HG03097 (cell line): ENCODE data around the gene DIS3L.
"Not testable (repeated sequence)": the region's sequence is repeated elsewhere in the genome, so short reads cannot be mapped to it uniquely, and the experiment has no call there.

Source experiments
- ATAC-seq: cut with Tn5 transposase; IDR thresholded peaks from one replicate; pipeline ENCODE4 v1.9.1; 2021; ENCODE audit not compliant: unreplicated experiment, low FRiP score

The DIS3L gene

DNA sequence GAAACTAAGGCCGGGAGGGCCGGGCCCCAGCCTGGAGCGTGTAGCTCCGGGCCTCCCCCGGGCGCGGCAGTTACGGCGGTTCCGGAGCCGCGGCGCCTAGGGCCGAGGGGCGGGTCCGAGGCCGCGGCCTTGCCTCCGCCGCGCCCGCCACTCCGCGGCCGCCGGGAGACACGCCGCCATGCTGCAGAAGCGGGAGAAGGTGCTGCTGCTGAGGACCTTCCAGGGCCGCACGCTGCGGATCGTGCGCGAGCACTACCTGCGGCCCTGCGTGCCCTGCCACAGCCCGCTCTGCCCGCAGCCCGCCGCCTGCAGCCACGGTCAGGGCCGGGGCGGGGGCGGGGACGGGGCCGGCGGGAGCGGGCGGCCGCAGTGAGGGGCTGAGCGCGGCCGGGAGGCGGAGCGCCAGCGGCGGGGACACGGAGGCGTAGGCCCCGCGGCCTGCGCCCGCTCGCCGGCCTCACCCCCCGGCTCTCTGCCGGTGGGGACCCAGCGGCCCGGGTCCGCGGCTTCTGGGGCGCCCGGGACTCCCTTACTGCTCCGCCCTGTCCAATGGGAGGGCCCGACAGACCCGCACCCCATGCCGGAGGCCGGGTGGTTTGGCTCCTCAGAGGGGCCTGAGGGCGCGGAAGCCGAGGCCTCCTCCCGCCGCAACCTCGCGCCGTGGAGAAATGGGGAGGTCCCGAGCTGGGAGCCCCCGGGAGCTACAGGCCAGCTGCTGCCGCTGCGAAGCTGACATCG lies at the start of gene DIS3L:
Gene DIS3L, plus strand, starts transcription at position 150 of the 738 bp plus-strand sequence. Its CDS starts 29 bp downstream, at position 179.
- ATAC-seq: peak; percentile 54

DNA sequence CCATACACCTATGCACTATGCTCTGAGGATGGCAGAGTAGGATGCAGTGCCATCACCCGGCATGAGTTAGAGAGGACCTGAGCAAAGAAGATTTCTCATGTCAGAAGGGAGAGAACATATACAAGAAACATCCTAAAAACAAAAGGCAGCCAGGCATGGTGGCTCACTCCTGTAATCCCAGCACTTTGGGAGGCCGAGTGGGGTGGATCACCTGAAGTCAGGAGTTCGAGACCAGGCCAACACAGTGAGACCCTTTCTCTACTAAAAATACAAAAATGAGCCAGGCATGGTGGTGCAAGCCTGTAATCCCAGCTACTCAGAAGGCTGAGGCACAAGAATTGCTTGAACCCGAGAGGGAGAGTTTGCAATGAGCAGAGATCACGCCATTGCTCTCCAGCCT lies 47.5 kb upstream of the DIS3L start:
- not testable (repeated sequence) for ATAC-seq

DNA sequence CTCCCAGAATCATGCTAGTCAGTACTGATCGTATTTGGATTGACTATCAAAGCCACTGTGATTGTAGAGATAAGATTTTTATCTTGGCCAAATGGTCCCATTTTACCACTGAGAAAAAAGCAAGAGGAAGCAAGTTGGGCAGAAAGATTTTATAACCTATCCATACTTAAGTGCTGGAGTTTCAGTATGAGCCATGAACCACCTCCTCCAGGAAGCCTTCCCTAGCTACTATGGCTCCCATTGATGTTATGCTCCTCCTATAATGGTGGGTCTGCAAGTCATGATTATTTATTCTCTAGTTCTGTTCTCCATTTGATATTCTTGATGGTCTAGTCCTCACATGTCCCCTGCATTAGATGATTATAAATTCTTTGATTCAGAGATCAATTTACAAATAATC lies 46.4 kb upstream of the DIS3L start:
- no peak for ATAC-seq

DNA sequence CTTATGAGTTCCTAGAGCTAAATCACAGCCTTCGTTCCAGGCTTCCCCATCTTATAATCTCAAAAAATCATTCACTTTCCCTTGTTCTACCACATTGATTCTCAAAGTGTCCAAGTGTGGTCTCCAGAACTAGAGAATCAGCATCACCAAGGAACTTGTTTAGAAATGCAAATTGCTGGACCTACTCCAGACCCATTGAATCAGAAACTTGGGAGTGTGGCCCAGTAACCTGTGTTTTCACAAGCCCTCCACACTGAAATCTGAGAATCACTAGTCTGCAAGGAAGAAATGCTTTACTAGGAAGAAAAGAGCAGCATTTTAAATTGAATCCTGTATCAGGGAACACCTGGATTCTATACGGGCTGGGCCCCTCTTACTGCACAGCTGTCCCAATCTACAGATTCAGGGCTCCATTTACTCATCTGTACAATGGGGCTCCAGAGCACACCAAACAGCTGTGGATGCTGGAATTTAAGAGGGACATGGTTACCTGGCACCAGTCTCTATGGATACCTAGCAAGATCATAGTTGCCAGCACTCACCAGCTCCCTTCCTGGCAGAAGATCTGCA lies 43.7 kb upstream of the DIS3L start:
- ATAC-seq: no peak

DNA sequence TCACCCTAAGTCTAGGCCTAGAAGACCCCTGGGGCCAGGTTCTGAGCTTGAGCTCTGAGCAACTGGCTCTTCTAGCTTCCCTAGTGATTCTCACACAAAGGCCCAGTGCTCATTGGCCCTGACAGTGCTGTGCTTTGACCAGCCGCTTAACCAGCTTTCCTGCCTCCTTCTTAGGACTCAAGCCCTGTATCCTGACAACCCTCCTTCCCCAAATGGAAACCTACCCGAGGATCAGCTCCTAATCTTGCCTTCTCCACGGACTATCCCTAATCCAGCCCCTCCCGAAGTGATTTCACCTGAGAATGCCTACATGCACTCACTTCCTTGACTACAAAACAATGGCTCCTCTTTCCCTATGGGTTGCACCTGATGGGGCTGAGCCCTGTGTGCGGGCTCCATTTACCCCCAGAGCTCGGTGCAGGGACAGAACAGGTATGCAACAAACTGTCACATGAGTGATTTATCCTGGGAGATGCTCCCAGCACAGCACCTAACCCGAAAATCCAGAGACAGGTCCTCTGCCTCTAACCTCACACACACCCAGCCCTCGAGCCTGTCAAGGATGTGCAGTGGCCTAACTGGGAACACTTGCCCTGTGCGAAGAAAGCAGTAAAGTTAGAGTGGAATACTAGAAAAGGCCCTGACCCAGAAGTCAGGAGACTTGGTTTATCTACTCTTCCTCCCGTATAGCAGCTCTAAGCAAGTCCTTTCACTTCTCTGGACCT lies 42.1 kb upstream of the DIS3L start:
- no peak for ATAC-seq

DNA sequence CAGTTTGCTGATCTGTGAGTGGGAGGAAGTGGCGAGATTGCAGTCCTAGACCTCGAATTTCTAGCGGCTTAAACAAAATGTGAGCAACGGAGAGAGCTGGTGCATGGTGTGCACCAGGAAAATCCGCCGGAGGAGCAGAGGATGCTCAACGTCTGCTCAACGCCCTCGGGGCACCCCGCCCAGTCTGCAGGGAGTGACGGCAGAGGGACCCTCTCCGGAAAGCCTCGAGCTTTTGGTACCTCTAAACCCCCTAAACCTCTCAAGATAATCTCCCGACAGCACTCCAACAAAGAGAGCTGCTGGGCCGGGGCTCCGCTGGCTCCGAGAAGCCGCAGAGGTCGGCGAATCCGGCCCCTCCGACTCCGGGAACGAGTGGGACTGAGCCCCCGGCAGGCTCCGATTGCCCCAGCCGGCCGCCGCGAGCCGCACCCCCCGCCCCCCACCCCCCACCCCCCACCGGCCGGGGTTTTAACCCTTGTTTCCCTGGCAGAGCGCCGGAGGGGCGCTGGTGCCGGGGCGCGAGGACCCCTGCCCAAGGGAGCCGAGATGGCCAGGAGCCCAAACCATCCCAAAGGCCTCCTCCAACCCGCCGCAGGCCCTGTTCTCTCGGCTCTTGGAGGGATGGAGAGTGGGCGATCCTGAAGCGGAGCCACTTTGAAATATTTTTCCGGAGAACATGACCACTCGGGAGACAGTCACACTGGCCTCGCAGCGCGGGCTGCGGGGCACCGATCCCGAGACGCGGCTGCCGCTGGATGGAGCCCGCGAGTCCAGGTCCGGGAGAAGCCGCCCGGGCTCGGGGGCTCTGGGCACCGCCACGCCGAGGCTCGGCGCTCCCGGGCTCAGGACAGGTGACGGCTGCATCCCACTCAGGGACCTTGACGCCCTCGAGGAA lies 41.3 kb upstream of the DIS3L start:
- no peak for ATAC-seq

DNA sequence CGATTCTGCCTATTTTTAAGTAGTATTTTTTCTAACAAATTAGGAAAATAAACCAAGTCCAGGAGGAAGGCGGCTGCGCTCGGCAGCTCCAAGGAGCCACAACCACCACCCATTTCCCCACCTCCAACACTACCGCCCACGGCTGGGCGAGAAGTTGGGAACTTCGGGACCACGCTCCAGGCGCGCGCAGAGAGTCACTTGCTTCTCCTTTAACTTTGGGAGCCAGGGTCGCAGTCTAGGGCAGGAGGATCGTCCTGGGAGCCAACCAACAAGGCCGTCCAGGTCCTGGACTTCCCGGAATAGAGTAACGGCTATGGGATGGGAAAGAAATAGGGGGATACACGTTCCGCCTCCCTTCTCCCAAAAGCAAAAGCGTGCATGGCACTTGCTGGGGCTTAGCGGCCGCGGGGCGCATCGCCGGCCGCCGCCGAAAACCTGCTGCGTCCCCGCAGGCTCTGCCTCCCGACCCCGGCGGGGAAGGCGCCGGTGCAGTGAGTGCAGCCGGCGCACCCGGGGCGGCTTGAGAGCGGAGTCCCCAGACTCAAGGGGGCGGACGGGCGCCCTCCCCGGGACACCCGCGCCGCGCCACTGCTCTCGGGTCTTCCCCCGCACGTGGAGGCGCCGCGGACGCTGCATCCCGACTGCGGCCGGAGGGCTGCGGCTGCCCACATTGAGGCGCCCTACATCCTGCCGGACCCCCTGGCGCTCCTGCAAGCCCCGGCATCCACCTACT lies 40.5 kb upstream of the DIS3L start:
- ATAC-seq: no peak

DNA sequence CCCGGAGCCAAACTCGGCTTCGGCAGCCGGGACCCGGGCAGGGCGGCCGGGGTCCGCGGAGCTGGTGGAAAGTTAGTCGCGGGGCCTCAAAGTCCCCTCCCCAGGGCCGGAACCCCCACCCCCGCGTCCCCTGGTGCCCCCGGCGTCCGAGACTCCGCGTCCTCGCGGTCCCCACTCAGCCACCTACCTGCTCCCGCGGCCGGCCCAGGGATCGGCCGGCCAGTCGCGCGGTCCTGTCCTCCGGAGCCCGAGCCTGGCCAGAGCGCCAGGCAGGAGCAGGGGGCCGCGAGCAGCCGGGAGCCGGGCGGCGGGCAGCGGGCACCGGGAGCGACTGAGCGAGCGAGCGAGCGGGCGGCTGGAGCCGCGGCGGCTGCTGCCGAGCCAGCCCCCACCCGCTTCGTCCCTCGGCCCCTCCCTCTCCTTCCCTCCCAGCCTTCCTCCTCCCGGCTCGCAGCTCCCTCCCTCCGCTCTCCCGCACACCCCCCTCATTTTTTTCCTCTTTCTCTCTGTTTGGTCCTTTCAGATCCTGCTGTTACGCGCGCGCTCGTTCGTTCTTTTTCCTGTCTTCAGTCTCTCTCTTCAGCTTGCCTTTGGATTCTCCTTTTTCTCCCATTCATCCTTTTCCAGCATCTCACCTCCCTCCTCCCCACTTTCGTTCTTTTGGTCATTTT lies 39.8 kb upstream of the DIS3L start, which contains the start of gene MEGF11:
Gene MEGF11, minus strand, starts transcription at position 333 of the 671 bp plus-strand sequence. CDS start 125,347 bp downstream, outside the sequence.
- ATAC-seq: no peak

DNA sequence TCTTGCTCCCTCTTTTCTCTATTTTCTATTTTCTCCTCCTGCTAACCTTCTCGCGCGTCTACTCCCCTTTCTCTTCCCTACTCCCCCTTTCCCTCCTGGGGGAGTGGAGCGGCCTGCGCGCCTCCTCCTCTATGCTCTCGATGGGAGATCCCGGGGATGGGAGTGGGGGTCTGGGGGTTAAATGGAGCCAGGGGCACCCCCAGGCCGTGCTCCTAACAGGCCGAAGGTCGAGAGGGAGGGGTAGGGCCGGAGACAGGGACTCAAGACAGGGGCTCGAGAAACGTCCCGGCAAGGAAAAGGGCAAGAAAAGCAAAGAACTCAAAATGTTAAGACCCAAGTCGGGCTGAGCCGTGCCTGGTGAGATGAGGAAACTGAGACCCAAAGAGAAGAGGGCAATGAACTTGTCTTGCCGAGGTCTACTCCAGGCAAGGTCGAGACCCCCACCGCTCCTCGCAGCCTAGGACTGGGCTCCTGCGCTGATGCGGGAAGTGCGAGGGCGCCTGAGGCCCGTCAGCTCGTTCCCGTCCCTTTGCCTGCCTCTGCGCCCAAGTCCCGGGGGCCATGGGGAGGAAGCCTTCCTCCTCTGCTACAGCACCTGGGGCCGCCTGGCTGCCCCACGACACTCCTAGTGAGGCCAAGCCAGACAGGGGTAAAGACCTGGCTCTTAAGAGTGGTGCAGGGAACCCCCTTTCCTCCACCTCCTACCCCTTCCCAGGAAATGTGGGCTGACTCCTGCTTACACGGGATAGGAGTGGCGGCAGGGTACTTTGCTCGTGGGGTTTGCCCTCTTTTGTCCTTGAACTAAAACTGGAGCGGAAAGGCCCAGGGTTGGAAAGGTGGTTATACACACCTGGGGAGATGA lies 39.0 kb upstream of the DIS3L start:
- no peak for ATAC-seq

DNA sequence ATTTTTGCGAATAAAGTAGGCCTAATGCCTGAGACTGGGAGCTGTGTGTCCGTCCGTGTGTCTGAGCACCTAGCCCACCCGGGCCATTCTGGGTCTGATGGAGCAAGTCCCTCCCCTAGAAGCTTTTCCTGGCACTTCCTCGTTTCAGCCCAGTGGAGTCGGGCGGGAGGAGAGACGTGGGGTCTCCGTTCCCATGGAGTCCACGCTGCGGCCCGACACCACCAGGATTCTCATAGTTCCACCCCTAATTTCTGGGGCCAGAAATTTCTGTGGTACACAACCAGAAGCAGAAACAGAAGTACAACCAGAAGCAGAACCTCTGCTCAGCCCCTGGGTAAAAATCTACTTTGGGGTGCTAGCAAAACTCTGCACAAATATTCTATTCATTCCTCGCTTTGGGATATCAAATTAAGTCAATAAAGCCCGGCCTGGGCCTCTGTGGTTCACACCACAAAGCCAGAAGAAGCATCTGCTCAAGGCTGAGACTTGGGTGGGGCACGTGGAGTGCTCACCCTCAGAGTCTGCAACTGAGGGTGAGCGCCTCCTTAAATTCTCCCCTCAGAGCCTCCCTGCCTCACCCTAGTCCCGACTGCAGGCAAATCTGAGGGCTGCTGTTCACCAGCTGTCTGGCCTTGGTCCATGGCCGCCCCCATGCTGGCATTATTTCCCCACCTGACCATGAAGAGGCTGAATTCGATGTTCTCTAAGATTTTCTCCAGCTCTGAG lies 38.3 kb upstream of the DIS3L start:
- ATAC-seq: no peak

DNA sequence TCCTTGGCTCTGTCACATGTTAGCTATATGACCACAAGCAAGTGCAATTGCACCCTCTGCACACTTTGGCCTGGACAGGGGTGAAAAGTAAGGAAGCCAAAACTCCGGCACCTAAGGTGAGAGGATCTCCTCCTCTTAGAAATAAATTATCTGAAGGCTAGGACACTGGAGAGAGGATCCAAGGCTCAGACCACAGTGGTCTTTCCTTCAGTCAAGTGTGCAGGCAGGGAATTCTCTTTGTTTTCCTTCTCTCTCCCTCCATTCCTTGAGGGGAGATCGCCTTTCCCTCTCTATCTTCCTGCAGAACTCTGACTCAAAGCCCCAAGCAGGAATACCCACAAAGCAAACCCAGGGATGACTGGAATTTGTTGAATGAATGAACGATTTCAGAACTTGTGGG lies 36.7 kb upstream of the DIS3L start:
- ATAC-seq: no peak

DNA sequence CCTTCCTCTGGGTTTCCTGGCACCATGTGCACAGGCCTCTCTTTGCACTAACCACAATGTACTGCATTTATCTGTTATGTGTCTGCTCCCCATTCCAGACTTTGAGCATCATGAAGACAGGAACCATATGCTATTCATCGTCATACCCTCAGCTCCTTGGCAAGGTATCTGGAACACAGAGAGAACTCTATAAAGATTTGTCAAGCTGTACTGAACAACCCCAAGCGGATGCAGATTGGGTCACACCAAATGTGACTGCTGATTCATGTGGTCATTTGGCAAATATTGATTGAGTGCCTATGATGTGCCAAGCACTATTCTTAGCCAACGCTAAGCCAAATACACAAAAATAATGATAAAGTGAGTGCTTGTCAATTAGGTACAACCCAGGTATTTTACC lies 32.3 kb upstream of the DIS3L start:
- no peak for ATAC-seq

DNA sequence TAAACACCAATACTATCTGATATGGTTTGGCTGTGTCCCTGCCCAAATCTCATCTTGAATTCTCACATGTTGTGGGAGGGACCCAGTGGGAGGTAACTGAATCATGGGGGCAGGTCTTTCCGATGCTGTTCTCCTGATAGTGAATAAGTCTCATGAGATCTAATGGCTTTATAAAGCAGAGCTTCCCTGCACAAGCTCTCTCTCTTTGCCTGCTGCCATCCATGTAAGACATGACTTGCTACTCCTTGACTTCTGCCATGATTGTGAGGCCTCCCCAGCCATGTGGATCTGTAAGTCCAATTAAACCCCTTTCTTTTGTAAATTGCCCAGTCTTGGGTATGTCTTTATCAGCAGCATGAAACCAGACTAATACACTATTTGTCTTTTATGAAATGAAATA lies 30.5 kb upstream of the DIS3L start:
- not testable (repeated sequence) for ATAC-seq

DNA sequence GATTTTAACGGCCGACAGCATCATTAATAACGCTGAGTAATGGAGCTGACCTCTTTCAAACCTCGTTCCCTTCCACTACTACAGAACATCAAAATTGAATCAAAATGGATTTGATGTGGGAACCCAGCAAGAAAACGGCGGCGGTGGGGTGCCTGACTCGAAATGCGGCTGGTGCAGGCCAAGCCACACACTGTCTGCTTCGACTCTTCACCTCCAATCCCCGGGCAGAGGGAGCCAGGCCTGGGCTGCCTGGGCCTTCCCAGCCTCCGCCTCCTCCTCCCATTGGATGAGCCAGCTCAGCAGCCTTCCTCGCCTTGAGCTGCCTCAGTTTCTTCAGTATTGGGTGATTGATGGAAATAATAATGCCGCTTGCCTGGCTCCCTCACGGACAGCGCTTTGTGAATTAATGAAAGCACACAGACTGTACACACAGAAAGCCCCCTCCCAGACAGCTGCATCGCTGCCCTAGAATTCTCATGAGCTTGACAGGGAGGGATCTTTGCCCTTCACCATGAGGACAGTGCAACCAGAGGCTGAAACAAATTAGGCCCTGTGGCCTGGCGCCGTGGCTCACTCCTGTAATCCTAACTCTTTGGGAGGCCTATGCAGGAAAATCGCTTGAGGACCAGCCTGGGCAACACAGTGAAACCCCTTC lies 28.4 kb upstream of the DIS3L start:
- no peak for ATAC-seq

DNA sequence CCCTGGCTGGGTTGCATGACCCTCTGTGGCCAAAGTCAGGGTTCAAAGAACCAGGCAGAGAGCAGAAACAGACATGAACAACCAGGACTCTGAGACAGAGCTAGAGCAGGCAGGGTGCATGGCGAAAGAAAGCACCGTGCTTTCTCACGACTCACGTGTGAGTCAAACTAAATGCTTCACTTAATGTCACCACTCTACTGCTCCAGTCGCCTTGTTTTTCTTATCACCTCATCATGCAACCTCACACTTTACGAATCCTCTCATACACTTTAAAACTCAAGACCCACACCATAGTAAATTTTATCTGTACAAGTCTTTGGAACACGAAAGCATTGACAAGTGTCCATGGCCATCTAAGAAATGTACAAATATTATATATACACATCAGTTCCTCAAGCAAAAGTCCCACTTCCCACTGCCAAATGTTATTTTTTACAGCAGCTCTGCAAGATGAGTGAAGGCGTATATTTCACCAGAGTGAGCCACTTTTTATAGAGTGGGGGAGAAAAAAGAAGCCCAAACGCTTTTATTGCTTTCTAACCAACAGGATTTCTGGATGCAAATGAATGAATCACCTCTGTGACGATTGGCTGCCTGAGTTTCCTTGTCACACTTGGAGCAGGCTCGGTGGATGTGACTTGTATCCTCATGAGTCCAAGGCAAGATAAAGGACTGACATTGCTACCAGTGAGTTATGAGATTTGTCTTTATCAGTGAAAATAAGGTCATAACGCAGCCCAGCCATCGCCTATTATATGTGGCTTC lies 23.9 kb upstream of the DIS3L start:
- no peak for ATAC-seq

DNA sequence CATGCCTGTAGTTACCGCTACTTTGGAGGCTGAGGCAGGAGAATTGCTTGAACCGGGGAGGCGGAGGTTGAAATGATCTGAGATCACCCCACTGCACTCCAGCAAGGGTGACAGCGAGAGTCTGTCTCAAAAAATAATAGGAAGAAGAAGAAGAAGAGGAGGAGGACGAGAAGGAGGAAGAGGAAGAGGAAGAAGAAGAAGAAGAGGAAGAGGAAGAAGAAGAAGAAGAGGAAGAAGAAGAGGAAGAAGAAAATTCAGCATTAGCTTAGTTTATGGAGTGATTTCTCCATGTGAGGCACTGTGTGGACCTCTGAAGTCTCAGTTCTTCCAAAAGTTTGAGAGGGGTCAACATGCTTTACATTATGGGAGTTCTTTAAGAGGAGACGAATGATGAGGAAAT lies 22.4 kb upstream of the DIS3L start:
- no peak for ATAC-seq

DNA sequence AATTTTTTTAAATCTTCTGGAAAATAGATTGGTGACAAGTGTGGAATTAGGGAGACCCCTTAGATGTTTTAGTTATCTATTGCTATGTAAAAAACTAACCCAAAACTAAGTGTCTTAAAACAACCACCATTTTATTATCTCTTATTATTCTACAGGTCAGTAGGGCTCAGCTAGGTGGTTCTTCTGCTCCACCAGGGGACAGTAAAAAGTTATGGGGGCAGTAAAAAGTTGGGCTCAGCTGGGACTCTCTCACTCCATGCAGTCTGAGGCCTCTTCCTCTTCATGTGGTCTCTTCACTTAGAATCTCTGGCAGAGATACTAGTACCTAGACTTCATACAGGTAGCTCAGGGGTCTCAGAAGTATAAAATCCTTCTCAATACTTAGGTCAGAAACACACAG lies 18.0 kb upstream of the DIS3L start:
- ATAC-seq: no peak
